GM12892 (cell line): ENCODE measurements around the gene ORC2.

Source experiments
- POLR2AphosphoS5 ChIP-seq: IDR thresholded peaks from 2 replicates; pipeline ENCODE4 v1.6.1; 2011; ENCODE audit warnings: low read depth, low read length, control low read depth
- TAF1 ChIP-seq: IDR thresholded peaks from 2 replicates; pipeline ENCODE4 v1.6.1; 2011; ENCODE audit warnings: low read depth, mild to moderate bottlenecking, control low read depth, low read length, borderline replicate concordance

GRCh38 chr2:200976710-200977109 lies 13.2 kb upstream of the ORC2 start:
- TF ChIP-seq TAF1 (no peak), POLR2AphosphoS5 (no peak)
